ENCODE measurements around the gene NPVF.

The NPVF gene

GRCh38 chr7:25228386-25228785 is at the start of gene NPVF:
Gene NPVF, minus strand, starts transcription at chr7:25228486. Its CDS starts 47 bp downstream, at chr7:25228439.
- DNase-seq (ENCODE audit: low read depth in 2 of 2) = no peak

GRCh38 chr7:25272265-25272664 is 44.0 kb upstream of the NPVF start:
- no peak for DNase-seq (ENCODE audit: low read depth in 2 of 2)

GRCh38 chr7:25263337-25263736 is 35.1 kb upstream of the NPVF start:
- DNase-seq (ENCODE audit: low read depth in 2 of 2) = peak; percentile 21 to 23

- DNase-seq (ENCODE audit: low read depth in 2 of 2) = peak in 1 of 2 experiments; percentile 20
These were observed 34.3 kb upstream of the NPVF start for GRCh38 chr7:25262586-25262985.

DNA sequence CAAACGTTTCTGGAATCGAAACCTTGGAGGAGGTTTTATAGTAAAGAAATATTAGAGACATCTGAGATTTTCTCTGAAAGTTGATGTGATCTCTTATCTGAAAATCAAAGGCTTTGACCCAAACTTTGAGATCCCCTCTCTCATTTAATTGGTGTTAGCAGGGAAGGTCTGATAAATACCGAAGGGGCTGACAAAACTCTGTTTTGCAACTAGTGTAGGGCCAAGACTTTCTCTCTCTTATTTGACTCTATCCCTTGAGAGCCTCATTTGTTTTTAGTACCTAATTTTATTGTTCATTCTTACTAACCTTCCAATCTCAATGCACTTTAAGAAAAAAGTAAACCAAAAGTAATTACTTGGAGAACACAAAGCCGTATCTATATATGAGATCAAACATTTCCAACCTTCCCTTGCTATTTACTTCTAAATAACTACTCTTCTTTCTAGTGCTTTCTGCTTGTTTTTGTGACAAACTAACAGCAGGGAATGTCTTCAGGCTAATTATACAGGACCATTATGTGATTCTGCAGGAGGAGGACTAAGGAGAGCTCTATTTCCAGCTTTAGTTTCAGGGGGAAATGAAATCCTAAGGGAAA is 33.4 kb upstream of the NPVF start:
- no peak for DNase-seq (ENCODE audit: low read depth in 2 of 2)

- DNase-seq (ENCODE audit: low read depth in 2 of 2) = peak in 1 of 2 experiments; percentile 29
These were observed 32.7 kb upstream of the NPVF start for GRCh38 chr7:25260862-25261494.

DNA sequence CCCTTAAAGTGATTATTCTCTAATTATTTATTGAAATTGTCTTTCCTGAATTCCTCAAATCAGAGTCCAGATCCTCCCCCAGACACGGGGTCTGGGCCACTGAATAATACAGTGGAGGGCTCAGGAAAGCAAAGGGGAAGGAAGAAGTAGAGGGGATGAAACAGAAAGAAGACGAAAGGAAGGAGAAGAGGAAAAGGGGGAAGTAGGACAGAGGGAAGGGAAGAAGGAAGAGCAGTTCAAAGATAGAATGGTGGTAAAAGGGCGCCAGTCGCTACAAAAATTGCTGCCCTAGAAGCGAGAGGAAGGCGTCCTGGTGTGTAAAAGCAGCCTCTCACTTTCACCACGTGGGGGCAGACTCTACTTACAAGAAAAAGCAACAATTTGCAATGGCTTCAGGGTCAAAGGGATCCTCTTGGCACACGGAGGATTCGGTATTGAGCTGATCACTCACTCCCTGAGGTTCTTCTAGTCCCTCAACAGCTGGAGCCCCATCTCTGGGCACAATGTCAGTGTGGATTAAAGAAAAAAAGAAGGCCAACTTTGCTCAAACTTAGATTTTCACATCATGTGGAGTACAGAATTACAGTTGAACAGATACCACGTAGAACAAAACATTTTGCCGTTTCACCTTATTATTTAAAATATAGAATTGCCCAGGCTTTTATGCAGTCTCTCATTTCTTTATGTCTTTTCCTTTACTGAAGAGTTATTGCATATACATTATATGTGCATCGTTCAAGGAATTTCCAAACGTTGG is 31.4 kb upstream of the NPVF start:
- DNase-seq (ENCODE audit: low read depth in 2 of 2) = peak; percentile 45 to 53

DNA sequence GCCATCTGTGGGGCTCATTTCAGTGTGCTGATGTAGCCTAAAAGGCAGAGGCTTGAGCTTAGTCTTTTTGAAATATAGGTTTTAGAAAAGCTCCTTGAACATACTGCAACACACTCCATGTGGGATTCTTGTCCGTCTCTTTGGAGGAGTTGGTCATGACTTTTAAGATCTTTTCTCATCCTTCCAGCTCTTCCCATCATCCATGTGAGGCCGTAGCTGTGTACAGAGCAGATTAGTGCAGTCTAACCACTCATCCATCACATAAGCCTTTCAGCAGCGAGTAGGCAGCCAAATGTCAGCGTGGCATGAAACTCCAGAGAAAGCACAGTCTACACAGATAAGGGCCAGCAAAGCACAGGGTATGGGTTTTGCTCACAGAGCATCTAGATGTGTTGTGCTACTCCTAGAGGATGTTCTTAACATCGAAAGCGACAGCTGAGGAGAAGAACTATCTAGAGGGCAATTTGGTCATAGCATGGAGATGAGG is 28.1 kb upstream of the NPVF start:
- no peak for DNase-seq (ENCODE audit: low read depth in 2 of 2)

GRCh38 chr7:25255611-25256332 is 27.5 kb upstream of the NPVF start:
- DNase-seq (ENCODE audit: low read depth in 2 of 2) = no peak

DNA sequence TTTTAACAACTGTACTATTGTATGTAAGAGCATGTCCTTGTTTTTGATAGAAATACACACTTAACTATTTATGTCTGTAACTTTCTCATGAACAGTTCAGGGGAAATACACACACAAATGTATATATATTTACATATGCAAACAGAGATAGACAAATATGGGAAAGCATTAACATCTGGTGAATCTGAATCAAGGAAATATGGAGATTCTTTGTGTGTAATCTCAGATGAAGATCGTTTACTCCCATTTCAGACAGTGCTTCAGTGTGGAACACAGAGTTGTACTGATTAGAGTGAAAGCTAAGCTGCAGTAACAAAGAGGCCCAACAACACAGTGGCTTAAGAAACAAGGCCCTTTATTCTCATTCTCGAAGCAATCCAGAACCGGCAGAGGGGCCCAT is 26.3 kb upstream of the NPVF start:
- no peak for DNase-seq (ENCODE audit: low read depth in 2 of 2)

- DNase-seq (ENCODE audit: low read depth in 2 of 2) = no peak
These were observed 25.4 kb upstream of the NPVF start for GRCh38 chr7:25253714-25254113.

- no peak for DNase-seq (ENCODE audit: low read depth in 2 of 2)
These were observed 22.1 kb upstream of the NPVF start for GRCh38 chr7:25250386-25250785.

- DNase-seq (ENCODE audit: low read depth in 2 of 2) = no peak
These were observed 21.5 kb upstream of the NPVF start for GRCh38 chr7:25249772-25250171.

- DNase-seq (ENCODE audit: low read depth in 2 of 2) = no peak
These were observed 18.0 kb upstream of the NPVF start for GRCh38 chr7:25246306-25246705.

GRCh38 chr7:25244254-25245033 is 16.2 kb upstream of the NPVF start:
- DNase-seq (ENCODE audit: low read depth in 2 of 2) = no peak

DNA sequence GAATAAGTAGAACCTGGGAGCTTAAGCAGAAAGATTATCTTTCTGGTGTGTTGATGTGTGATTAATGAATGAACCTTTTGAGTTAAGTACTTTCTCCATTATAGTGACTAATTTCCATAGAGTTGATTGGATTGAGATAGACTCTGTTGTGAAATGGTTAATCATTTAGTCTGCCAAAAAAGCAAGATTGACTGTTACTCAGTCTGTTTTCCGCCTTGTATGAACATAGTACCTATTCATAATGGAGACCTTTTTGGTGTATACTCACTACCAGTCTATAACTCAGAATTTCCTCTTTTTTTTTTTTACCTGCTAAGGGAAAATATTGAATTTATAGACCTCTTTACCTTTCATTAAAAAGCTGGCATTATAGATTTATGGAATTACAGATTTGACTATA is 14.4 kb upstream of the NPVF start:
- DNase-seq (ENCODE audit: low read depth in 2 of 2) = no peak

- no peak for DNase-seq (ENCODE audit: low read depth in 2 of 2)
These were observed 12.6 kb upstream of the NPVF start for GRCh38 chr7:25240896-25241295.

- DNase-seq (ENCODE audit: low read depth in 2 of 2) = no peak
These were observed 12.1 kb upstream of the NPVF start for GRCh38 chr7:25240340-25240739.

- no peak for DNase-seq (ENCODE audit: low read depth in 2 of 2)
These were observed 11.6 kb upstream of the NPVF start for GRCh38 chr7:25239888-25240287.

DNA sequence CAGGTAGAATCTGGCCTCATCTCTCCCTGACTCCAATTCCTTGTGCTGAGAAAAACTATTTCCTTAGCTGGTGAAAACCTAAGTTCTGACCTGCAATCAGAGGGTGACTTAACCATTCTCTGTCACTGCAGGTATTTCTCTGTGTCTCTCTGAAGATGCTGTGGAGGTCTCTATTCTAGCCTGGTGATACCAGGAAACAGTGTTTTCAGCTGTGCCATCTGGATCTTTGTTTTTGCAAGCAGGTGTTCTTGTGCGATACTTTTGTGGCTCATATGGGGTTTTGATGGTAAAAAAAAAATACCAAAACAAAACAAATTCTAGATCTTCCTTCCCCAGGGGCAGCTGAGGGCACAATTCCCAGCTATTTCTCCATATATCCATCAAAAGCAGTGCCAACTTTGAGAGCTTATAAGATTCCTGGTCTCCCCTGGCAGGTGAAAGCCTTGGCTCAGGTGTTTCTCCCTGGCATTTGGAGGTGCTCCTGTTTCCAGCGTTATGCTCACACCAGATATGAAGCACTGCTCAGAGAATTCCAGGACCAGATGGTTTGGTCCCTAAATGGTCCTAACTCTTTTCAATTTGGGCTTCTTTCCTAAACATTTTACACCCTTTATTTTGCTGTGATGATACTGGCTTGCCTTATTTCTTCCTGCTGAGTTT is 9.9 kb upstream of the NPVF start:
- no peak for DNase-seq (ENCODE audit: low read depth in 2 of 2)

- DNase-seq (ENCODE audit: low read depth in 2 of 2) = no peak
These were observed 7.2 kb upstream of the NPVF start for GRCh38 chr7:25235471-25235870.

Data from fibroblast of skin of left biceps (primary cell).